ENCODE measurements around the gene RRP7A. TPM values are rescaled to one million over a fixed set of nuclear protein-coding genes. Genes with fewer than 3 reads are reported as not detected.
"Not testable (repeated sequence)": the region's sequence is repeated elsewhere in the genome, so short reads cannot be mapped to it uniquely, and the experiment has no call there.

The RRP7A gene
- total RNA-seq, 2 donors from 2014 or later = 21.1 to 26.6 TPM

DNA sequence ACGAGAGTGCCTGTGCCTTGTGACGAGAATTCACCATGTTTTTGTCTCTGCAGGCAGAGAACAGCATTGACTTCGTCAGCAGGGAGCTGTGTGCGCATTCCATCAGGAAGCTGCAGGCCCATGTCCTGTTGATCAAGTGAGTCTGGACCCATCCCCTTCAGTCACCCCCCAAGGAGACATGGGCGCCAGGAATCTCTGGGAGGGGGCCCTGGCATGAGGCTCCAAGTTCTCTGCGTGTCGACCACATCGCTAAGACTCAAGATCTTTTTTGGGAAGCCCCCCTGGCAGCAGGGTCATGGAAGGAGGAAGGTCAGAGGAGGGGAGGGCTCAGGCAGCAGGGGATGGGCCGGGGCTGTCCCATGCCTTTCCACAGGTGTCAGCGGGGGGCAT lies 10.6 kb downstream of the RRP7A start:
- intact Hi-C loops (cut with DNase I); DNase-seq; ATAC-seq: not testable (repeated sequence)

DNA sequence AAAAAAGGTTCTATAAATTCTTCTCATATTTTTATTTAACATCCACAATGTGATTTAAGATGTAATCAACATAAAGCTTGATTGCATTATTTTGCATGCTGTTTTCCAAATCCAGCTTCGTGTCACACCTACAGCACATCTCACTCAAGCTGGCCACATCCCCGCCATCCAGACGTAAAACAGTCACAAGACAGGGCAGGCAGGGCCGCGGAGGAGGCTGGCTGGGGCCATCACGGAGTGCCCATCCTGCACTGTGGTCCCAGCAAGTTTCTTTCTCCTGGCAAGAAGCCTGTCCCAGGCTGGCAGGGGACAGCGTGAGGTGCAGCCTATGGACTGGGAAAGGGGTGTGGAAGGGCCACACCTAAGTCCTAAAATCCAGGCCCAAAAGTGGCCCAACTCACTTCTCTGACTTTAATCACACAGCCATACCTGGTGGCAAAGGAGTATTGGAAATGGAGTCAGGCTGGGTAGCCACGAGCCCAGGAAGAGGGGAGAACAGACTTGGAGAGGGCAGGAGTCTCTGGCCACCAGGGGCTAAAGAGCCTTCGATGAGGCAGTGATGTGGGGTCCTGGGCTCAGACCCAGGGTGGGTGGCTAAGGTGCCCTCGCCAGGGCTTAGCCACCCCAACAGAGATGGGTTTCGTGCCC lies 11.1 kb downstream of the RRP7A start:
- DNase-seq; intact Hi-C loops (cut with DNase I); ATAC-seq: not testable (repeated sequence)

DNA sequence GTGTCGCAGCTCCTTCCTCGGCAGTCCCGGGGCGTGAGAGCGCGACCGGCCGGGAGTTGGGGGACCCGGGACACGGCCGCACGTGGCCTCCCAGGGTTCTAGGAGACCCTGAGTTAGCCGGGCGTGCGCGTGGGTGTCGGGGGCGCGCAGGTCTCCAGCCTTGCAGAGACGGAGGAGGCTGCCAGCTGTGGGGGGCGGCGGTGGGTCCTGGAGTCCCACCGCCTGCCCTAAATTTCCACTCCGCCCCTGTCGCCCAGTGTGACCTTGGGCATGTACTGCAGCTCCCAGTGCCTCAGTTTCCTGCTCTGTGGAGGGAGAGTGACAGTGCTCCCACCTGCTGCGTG lies 18.8 kb downstream of the RRP7A start:
- DNase-seq (peak; percentile 43), ATAC-seq (peak in 1 of 2 donors; percentile 1)
- intact Hi-C loops (cut with DNase I) = no loop called here

DNA sequence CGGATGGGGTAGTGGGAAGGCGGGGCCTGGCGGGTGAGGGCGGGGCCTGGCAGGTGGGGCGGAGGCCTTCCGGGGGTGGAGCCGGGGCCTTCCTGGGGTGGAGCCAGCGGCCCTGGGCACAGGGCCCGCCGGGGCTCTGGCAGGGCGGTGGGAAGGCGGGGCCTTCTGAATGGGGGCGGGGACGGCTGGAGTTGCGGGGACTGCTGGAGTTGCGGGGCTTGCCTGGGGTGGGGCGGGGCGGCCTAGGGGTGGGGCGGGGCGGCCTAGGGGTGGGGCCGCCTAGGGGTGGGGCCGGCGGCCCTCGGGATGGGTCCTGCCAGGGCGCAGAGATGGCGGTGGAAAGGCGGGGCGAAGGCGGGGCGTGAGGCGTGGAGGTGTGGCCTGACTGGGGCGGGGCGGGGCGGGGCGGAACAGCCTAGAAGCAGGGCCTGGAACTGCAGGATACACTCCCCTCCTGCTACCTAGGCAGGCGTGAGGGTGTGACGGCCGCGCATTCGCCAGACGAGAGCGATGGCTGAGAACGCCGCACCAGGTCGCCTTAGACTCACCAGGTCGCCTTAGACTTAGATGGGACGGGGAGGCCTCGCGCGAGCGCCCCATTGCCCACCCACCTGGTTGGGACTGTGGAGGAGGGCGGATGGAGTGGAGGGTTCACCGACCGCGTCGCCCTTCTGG lies 19.3 kb downstream of the RRP7A start:
- intact Hi-C loops (cut with DNase I) = no loop called here
- DNase-seq (peak; percentile 84), ATAC-seq (peak; percentile 94 to 96)

DNA sequence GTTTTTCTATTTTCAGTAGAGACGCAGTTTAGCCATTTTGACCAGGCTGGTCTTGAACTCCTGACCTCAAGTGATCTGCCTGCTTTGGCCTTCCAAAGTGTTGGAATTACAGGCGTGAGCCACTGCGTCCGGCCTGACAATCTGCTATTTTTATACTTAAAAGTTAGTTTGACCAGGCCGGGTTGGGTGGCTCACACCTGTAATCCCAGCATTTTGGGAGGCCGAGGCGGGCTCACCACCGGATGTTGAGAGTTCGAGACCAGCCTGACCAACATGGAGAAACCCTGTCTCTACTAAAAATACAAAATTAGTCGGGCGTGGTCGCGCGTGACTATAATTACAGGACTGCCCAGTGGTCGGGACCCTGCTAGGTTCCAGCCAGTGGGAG lies 19.8 kb downstream of the RRP7A start:
- ATAC-seq; intact Hi-C loops (cut with DNase I); DNase-seq: not testable (repeated sequence)

DNA sequence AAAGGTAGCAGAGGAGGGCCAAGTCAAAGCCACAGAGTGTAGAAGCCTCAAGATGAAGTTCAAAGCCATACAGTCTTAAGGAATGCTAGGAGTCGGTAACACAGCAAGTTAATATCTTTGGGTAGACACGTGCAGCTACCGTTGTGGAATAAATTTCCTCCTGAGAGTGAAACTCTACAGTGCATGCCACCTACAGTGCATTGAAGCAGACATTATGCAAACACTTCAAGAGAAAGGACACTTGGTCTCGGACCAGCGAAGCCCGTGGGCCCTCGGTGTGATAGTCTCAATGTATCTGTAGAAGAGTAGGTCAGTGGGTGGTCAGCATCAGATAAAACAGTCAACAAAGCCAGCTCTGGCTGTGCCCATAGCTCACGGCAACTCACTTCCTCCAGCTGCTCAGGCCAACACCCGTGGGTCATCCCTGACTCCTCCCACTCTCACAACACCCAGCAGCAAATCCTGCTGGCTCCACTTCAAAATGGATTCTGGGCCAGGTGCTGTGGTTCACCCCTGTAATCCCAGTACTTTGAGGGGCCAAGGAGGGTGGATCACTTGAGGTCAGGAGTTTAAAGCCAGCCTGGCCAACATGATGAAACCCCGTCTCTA lies 24.0 kb downstream of the RRP7A start:
- intact Hi-C loops (cut with DNase I); ATAC-seq; DNase-seq: not testable (repeated sequence)

DNA sequence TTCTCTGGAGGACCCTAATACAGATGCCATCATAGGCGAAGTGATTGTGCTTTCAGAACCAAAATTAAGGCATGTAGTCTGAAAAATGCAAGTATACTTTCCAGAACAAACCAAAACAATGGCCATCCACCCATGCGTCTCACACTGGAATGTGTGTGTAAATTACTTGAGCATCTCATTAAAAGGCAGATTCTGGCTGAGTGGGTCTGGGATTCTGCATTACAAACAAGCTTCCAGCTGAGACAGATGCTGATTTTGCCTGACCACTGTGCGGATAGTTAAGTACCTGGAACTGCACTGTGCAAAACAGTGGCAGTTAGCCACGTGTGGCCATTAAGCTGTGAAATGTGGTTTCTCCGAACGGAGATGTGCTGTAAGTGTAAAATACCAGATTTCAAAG lies 26.2 kb downstream of the RRP7A start:
- intact Hi-C loops (cut with DNase I) = no loop called here
- ATAC-seq = no peak
- no peak for DNase-seq

DNA sequence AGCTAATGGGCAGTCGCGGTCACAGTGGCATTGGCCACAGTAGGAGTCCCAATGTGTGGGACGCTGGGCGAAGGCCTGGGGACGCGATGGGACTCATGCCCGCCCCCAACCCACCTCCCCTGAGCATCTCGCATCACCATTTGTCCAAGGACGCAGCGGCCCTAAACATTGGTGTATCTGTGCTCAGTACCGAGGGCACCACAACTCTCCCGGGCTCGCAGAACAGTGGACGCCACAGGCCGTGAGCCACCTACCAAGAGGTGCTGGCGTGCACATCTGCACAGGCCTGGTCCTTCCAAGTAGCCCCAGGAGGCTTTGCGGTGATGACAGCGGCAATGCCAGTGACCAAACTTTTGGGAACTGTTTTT lies 27.3 kb downstream of the RRP7A start:
- ATAC-seq = no peak
- DNase-seq = no peak
- intact Hi-C loops (cut with DNase I) = no loop called here

DNA sequence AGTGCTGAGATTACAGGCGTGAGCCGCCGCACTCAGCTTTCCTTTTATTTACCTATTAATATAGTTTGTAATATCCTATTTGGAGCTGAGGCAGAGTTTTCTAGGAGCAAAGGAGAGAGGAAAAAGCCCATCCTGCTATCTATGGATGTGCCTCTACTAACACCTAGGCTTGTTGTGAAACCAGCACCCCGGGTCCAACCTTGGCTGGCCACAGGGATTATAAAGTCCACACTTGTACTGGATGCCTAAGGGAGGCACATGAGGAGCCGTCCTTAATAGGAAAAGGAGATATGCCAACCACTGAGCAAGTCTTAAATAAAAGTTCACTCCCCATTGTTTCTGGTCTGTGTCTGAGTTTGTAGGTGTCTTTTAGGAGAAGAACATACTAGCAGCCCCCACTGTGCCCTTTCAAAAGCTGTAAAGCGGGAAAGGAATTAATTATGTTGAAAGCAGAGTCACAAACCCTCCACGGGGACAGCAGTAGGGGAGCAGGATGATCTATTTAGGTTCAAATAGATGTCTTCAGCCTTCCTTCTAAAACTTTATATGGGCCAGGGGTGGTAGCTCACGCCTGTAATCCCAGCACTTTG lies 29.3 kb downstream of the RRP7A start:
- no peak for DNase-seq
- intact Hi-C loops (cut with DNase I) = no loop called here
- no peak for ATAC-seq

DNA sequence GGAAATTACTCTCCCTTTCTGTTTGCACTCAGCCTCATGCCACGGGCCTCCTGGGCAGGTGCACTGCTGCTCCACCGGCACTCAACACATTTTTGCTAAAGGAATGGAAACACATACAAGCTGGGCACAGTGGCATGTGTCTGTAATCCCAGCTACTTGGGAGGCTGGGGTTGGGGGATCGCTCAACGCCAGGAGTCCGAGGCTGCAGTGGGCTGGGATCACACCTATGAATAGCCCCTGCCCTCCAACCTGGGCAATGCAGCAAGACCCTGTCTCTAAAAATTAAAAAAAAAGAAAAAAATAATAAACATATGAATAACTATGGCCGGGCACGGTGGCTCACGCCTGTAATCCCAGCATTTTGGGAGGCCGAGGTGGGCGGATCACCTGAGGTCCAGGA lies 30.6 kb downstream of the RRP7A start:
- DNase-seq (no peak), ATAC-seq (no peak)
- intact Hi-C loops (cut with DNase I) = no loop called here

DNA sequence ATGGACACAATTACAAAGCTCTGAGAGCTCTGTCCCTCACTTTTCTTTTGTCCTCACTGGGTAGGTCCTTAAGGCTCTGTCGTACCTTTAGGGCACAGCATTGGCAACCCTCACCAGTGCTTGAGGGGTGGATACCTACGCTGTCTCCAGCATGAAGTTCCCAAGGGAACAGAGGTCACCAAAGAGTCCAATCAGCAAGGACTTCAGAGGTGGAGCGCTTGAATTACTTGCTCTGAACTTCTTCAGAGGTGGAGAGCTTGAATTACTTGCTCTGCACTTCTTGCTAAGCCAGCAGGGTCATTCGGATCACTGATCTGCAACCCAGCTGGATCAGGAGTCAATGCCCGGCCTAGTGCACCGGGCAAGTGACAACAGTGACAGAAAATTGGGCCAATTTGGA lies 35.1 kb downstream of the RRP7A start:
- ATAC-seq = no peak
- DNase-seq = no peak
- intact Hi-C loops (cut with DNase I) = no loop called here

DNA sequence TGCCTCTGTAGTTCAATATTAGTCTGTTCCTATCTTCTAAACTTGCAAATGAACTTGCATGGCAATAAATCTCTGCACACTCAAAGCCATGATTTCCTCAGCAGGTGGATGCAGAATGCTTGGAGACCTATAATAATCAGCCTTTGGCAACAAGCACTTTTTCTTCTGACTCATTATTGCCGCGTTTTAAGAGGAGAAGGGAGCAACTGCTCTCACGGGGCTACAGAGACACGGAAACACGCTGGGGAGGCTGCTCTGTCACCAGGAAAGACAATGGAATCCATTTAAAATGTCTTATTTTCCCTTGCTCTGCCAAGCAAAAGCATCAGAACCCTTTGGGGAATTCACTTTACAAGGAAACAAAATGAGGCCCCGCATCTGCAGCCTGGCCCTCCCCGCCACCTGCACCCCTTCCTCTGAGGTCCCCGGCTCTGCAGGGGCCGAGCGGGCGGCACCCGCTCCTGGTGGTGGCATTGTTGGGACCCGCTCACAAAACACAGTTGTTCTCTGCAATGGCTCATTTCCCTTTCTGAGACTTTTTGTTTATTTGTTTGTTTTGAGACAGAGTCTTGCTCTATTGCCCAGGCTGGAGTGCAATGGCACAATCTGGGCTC lies 35.9 kb downstream of the RRP7A start:
- DNase-seq; intact Hi-C loops (cut with DNase I); ATAC-seq: not testable (repeated sequence)

DNA sequence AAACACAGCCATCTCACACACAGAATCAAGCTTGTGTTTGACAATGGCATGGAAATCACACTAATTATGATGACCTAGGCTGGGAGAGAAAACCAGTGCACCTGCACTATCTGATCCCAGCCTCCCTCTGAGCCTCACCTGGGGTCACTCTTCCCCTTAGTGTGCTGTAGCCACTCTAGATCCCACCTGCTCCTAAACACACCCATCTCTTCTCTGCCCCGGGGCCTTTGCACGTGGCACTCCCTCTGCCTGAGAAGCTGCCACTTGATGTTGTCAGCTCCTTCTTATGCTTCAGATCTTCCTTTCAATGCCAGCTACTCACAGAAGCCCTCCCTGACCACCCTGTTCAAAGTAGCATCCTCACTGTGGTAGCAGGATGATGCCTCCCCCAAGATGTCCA lies 44.5 kb downstream of the RRP7A start:
- DNase-seq (no peak), ATAC-seq (no peak)
- intact Hi-C loops (cut with DNase I) = no loop called here

DNA sequence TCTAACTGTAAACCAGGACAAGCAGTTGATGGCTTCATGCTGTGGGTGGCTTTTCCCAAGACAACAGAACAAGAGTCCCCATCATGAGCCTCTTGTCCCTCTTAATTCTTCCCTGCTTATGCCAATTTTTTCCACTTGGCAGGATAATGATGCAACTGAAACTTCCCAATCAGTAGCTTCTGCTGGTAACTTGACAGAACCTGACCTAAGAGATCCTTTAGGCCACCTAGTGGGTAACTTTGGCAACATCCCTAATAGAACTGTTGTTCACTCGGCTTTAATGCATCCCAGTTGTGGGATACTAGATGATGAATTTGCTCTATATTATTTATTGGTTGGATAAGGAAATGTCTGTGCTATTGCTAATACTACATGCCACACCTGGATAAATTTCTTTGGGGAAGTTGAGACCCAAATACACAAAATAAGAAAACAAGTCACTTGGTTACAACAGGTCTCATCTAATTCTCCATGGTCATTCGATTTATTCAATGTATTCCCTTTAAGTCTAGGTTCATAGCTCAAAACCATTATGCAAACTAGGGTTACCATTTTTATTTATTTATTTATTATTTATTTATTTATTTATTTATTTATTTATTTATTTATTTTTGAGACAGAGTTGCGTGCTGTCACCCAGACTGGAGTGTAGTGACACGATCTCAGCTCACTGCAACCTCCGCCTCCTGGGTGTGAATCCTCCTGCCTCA lies 46.0 kb downstream of the RRP7A start:
- peak in 1 of 2 donors; percentile 48 for ATAC-seq
- no peak for DNase-seq
- intact Hi-C loops (cut with DNase I) = no loop called here

DNA sequence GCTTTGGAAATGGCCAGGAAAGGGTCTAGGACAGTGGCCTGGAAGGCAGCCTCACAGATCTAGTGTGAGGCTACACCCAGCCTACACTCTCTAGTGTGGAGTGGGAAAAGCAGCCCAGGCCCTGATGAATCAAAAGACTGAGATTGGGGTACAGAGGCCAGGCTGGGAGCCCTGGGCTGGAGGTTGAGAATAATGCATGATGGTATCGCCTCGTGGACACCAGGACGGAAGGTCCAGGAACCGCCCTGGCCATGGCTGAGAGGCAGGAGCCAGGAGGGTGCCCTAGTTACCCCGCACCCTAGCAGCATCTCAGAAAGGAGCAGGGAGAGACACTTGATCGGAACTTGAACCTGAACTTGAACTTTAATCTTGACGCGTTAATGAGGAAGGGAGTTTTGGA lies 46.9 kb downstream of the RRP7A start:
- intact Hi-C loops (cut with DNase I) = no loop called here
- DNase-seq (no peak), ATAC-seq (no peak)

DNA sequence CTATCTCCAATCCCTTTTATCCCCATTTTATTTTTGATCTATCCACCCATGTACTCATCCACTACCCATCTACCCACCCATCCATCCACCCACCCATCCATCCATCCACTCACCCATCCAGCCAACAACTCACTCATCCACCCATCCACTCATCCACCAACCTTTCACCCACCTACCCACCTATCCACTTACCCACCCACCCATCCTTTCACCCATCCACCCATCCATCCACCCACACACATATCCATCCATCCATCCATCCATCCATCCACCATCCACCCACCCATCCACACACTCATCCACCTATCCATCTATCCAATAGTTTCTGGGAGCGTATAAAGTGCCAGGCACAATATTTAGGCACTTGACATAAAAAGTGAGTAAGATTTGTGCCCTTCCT lies 48.2 kb downstream of the RRP7A start:
- ATAC-seq (no peak), DNase-seq (no peak)
- intact Hi-C loops (cut with DNase I) = no loop called here

DNA sequence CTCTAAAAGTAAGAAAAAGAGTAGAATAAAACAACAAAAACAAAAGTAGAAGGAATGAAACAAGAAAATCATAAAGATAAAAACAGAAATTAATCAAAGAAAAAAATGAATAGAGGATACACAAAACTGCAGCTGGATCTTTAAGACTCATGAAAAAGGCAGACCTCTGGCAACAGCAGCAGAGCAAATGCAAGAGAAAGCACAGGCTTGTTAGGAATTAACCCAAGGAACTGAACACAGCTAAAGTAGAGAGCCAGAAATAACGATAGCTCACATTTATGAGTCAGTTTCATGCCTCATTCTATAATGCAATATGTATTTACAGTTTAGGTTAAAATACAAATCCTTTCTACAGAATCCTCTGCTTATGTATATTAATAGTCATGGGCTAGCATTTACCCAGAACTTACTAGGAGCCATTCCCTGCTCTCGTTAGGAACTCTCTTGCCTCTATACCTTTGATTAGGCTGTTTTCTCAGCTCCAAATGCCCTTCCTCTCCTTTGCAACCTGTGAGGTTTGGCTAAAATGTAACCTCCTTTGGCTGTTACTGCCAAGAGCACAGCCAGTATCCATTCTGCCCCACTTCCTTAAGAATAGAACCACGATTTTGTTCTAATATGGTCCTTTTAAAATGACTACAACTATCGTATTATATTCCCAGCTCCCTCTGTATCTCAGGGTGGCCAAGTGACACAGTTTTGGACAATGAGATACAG lies 49.1 kb downstream of the RRP7A start:
- intact Hi-C loops (cut with DNase I) = no loop called here
- ATAC-seq (no peak), DNase-seq (no peak)

DNA sequence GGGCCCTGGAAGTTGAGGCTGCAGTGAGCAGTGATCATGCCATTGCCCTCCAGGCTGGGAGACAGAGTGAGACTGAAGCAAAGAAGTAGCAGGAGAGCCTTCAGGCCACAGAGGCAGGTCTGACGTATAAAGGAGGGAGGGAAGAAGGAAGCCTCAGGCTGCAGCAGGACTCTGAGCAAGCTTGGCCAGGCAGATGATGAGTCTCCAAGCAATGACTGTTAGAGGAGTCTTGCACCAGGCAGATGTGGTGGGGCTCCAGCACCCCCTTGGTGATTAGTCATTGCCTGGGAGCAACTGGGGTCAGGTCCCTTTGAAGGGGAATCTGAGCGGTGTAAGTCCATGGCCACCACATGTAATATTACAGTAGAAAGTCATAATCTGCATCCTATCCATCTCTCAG lies 50.8 kb downstream of the RRP7A start:
- DNase-seq = no peak
- no peak for ATAC-seq
- intact Hi-C loops (cut with DNase I) = no loop called here

DNA sequence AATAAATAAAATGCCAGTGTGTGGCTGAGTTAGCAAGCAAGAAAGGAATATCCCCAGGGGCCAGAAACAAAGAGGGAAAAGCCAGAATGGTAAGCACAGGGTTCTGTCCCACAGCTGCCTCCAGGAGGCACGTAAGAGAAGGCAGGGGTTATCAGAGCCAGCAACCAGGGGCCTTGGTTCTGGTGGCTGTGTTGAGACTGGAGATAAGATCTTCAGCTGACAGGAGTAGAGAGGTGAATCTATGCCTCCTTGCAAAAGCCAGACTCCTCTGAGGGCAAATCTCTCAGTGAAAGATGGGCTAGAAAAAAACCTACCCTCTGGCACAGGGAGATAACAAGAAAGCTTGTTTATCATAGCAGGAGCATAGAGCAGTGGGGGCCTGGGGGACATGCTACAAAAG lies 57.6 kb downstream of the RRP7A start:
- intact Hi-C loops (cut with DNase I) = no loop called here
- ATAC-seq (no peak), DNase-seq (no peak)
